SK-N-SH (cell line): ENCODE results near the gene CYP2D6. TPM values are rescaled to one million over a fixed set of nuclear protein-coding genes. Genes with fewer than 3 reads are reported as not detected.

Experiments
- CTCF ChIA-PET: fragments of 300-600, 350-600 bp; formaldehyde crosslinking; extraction: SDS; loops from one replicate; lab custom pipeline; 2021; lab: Yijun Ruan, JAX
- POLR2A ChIA-PET: fragments of 350-600 bp; sonication (Branson Sonifier 250); formaldehyde crosslinking; extraction: SDS; loops from one replicate; lab custom pipeline; 2020; ENCODE audit warnings: antibody characterized with exemption, inconsistent platforms; lab: Yijun Ruan, JAX
- DNase-seq: peaks from one replicate; pipeline ENCODE4 v3.0.0; 2012
- H2AFZ ChIP-seq: fragments of 200-600 bp; sonication (generic); 2 replicates; pipeline ENCODE4 v1.8.1; 2016; ENCODE audit warnings: antibody characterized with exemption, mild to moderate bottlenecking, low read depth
- H3F3A ChIP-seq: fragments of 200-600 bp; sonication (generic); replicated peaks from 2 replicates; pipeline ENCODE3; 2016; ENCODE audit warnings: antibody characterized with exemption, mild to moderate bottlenecking; ENCODE audit not compliant: insufficient read depth
- H3K27ac ChIP-seq, 2 experiments: fragments of 200-500 bp in 1 of 2; fragments of 200-600 bp in 1 of 2; sonication (Bioruptor generic) in 1 of 2; sonication (generic), shearing (Covaris generic) in 1 of 2; 2 replicates each; pipeline versions ENCODE4 v1.5.1 to v1.6.1; 2014 to 2016; ENCODE audit warnings: low read depth in 2 of 2, inconsistent platforms in 1 of 2, low read length in 1 of 2, mild to moderate bottlenecking in 1 of 2, mixed read lengths in 1 of 2
- H3K27me3 ChIP-seq: fragments of 200-600 bp; sonication (generic), shearing (Covaris generic); 2 replicates; pipeline ENCODE4 v1.6.1; 2016; ENCODE audit warnings: mixed run types; ENCODE audit not compliant: insufficient read depth
- H3K36me3 ChIP-seq, 2 experiments: fragments of 200-500 bp in 1 of 2; fragments of 200-600 bp in 1 of 2; sonication (Bioruptor generic) in 1 of 2; sonication (generic) in 1 of 2; replicated peaks in 1 of 2; 2 replicates each; pipeline versions ENCODE3 to v1.5.1; 2014 to 2016; ENCODE audit warnings: low read length in 1 of 2, mild to moderate bottlenecking in 1 of 2; ENCODE audit not compliant: insufficient read depth in 2 of 2, control insufficient read depth in 1 of 2
- H3K4me1 ChIP-seq, 2 experiments: fragments of 200-500 bp in 1 of 2; fragments of 200-600 bp in 1 of 2; sonication (Bioruptor generic) in 1 of 2; sonication (generic), shearing (Covaris generic) in 1 of 2; 2 replicates each; pipeline versions ENCODE4 v1.5.1 to v1.6.1; 2014 to 2016; ENCODE audit warnings: low read depth in 1 of 2, low read length in 1 of 2, mixed run types in 1 of 2; ENCODE audit not compliant: insufficient read depth in 2 of 2, control insufficient read depth in 1 of 2
- H3K4me2 ChIP-seq: fragments of 200-600 bp; sonication (generic), shearing (Covaris generic); 2 replicates; pipeline ENCODE4 v1.6.1; 2017; ENCODE audit warnings: mixed run types
- H3K4me3 ChIP-seq, 2 experiments: fragments of 200-500 bp in 1 of 2; fragments of 200-600 bp in 1 of 2; sonication (Bioruptor generic) in 1 of 2; sonication (generic), shearing (Covaris generic) in 1 of 2; 2 replicates each; pipeline versions ENCODE4 v1.5.1 to v1.8.1; 2014 to 2016; ENCODE audit warnings: low read depth in 2 of 2, inconsistent platforms in 1 of 2, low read length in 1 of 2, mild to moderate bottlenecking in 1 of 2, mixed read lengths in 1 of 2, moderate library complexity in 1 of 2
- H3K79me2 ChIP-seq: fragments of 200-600 bp; sonication (generic); 2 replicates; pipeline ENCODE4 v1.8.1; 2017; ENCODE audit warnings: mild to moderate bottlenecking; ENCODE audit not compliant: insufficient read depth
- H3K9ac ChIP-seq: fragments of 200-600 bp; sonication (generic); 2 replicates; pipeline ENCODE4 v1.6.1; 2017; ENCODE audit warnings: mixed run types
- H3K9me2 ChIP-seq: fragments of 200-600 bp; sonication (generic); 2 replicates; pipeline ENCODE4 v1.6.1; 2017; ENCODE audit warnings: mixed run types
- H3K9me3 ChIP-seq: fragments of 200-600 bp; sonication (generic); 2 replicates; pipeline ENCODE4 v1.6.1; 2017; ENCODE audit warnings: mixed run types, mild to moderate bottlenecking, moderate library complexity
- H4K20me1 ChIP-seq: fragments of 200-600 bp; sonication (generic); 2 replicates; pipeline ENCODE4 v1.6.1; 2017; ENCODE audit warnings: mild to moderate bottlenecking, mixed run types; ENCODE audit not compliant: insufficient read depth
- GABPA ChIP-seq: IDR thresholded peaks from 2 replicates; pipeline ENCODE4 v1.4.0; 2012; ENCODE audit warnings: low read depth, mild to moderate bottlenecking
- SIN3A ChIP-seq: IDR thresholded peaks from 2 replicates; pipeline ENCODE4 v1.6.1; 2012; ENCODE audit warnings: low read depth, mild to moderate bottlenecking, low read length, moderate library complexity, borderline replicate concordance
- USF1 ChIP-seq: IDR thresholded peaks from 2 replicates; pipeline ENCODE4 v1.4.0; 2012; ENCODE audit warnings: low read depth, borderline replicate concordance
- whole genome bisulfite sequencing: methylation state at CpG from one replicate; pipeline ENCODE4 v1.1.6; 2017; ENCODE audit warnings: low lambda C conversion rate; 5-methylcytosine and 5-hydroxymethylcytosine counted together
- polyA plus RNA-seq, 3 experiments: library from polyadenylated mRNA; depleted of rRNA; stranded (reverse); fragments of >200 nt; gene quantifications; 2 replicates each; pipeline ENCODE4 v1.2.3, GENCODE V29; 2012

The CYP2D6 gene
- polyA plus RNA-seq, 1 of the 3 experiments (the other 2 are of a cell fraction) = 0.26 TPM

GRCh38 chr22:42076764-42077485, 53.7 kb downstream of the CYP2D6 start:
- no peak overlapping the region for H2AFZ ChIP-seq
- no peaks in the 10 kb centered on the region for H3K27me3 ChIP-seq
- no peaks in the 10 kb centered on the region for H3K9me2 ChIP-seq
- H3K9me3 ChIP-seq = no peaks in the 10 kb centered on the region
- no peaks in the 10 kb centered on the region for H3K36me3 ChIP-seq
- peaks cover 15% of the 10 kb centered on the region for H3K79me2 ChIP-seq
- ChIA-PET POLR2A (interaction anchor here (0.7 kb wide), 1 partner anchor 42 kb away, joined by 3 read pairs; no protein-coding TSS in a partner anchor), CTCF (no interaction called here)
- no peak overlapping the region for H3K9ac ChIP-seq
- DNase-seq = no peak
- peaks cover 0 to 8% of the 10 kb centered on the region in 2 experiments; a peak in 2 of 4 replicates for H3K4me1 ChIP-seq
- H3K27ac ChIP-seq = no peak overlapping the region
- WGBS = 88% methylated on average over 10 of the region's 20 CpGs
- no peak overlapping the region for H3K4me3 ChIP-seq
- no peak overlapping the region for H3K4me2 ChIP-seq
- no peaks in the 10 kb centered on the region for H3F3A ChIP-seq
- no peaks in the 10 kb centered on the region for H4K20me1 ChIP-seq
- TF ChIP-seq GABPA (no peak), USF1 (no peak), SIN3A (no peak)
- TF ChIP-seq, all 33 proteins: peak for 0

Other genes starting within 250 kb of the CYP2D6 start
- not detected in 2 replicates for gene SHISA8, start 215.7 kb downstream of the CYP2D6 start, polyA plus RNA-seq (2012; rRNA removed)
- gene TNFRSF13C, start 204.0 kb downstream of the CYP2D6 start, polyA plus RNA-seq (2012; rRNA removed) = 0.10 and 0.12 TPM in 2 replicates
- 8.1 and 15.6 TPM in 2 replicates for gene CENPM, start 183.7 kb downstream of the CYP2D6 start, polyA plus RNA-seq (2012; rRNA removed)
- 0.35 and 0.89 TPM in 2 replicates for gene SEPTIN3, start 161.4 kb downstream of the CYP2D6 start, polyA plus RNA-seq (2012; rRNA removed)
- 0.07 and 0.19 TPM in 2 replicates for gene WBP2NL, start 132.0 kb downstream of the CYP2D6 start, polyA plus RNA-seq (2012; rRNA removed)
- gene NAGA, start 60.0 kb downstream of the CYP2D6 start, polyA plus RNA-seq (2012; rRNA removed) = 15.4 and 16.8 TPM in 2 replicates
- gene PHETA2, start 56.6 kb downstream of the CYP2D6 start, polyA plus RNA-seq (2012; rRNA removed) = 0.05 and 0.18 TPM in 2 replicates
- gene SMDT1, start 51.1 kb downstream of the CYP2D6 start, polyA plus RNA-seq (2012; rRNA removed) = 23.4 and 29.8 TPM in 2 replicates
- gene NDUFA6, start 40.0 kb downstream of the CYP2D6 start, polyA plus RNA-seq (2012; rRNA removed) = 37.8 and 42.0 TPM in 2 replicates
- 8.5 and 9.4 TPM in 2 replicates for gene TCF20, start 139.8 kb upstream of the CYP2D6 start, polyA plus RNA-seq (2012; rRNA removed)